ENCODE measurements around the gene KRTAP5-10.
A peak's percentile ranks its signal among the peaks of the same experiment; 100 is the strongest.

Gene KRTAP5-10

GRCh38 chr11:71542879-71543777 lies 22.2 kb upstream of the KRTAP5-10 start:
- DNase-seq (ENCODE audit: low read depth): peak; percentile 73
- H3K4me3 ChIP-seq (ENCODE audit: low read depth, low read length): no peak overlapping the region
- no peak for TF ChIP-seq MYC (IDR thresholded peaks at IDR 0.05; ENCODE audit: low read depth, low read length)
- TF ChIP-seq CTCF (IDR thresholded peaks at IDR 0.05; ENCODE audit: low read depth, low read length): no peak
- TF ChIP-seq POLR2A (IDR thresholded peaks at IDR 0.05; ENCODE audit: extremely low read depth, insufficient read length): no peak
- no peak for TF ChIP-seq MAX (IDR thresholded peaks at IDR 0.05; ENCODE audit: low read depth, low read length)

GRCh38 chr11:71543866-71544265 lies 21.5 kb upstream of the KRTAP5-10 start:
- TF ChIP-seq MAX (IDR thresholded peaks at IDR 0.05; ENCODE audit: low read depth, low read length) (peak; percentile 81), POLR2A (IDR thresholded peaks at IDR 0.05; ENCODE audit: extremely low read depth, insufficient read length) (no peak), CTCF (IDR thresholded peaks at IDR 0.05; ENCODE audit: low read depth, low read length) (no peak), MYC (IDR thresholded peaks at IDR 0.05; ENCODE audit: low read depth, low read length) (0 out of 2 replicates have a peak, but pooled peaks have one; percentile 42)
- DNase-seq (ENCODE audit: low read depth): peak; percentile 84
- no peak overlapping the region for H3K4me3 ChIP-seq (ENCODE audit: low read depth, low read length)

GRCh38 chr11:71544525-71545214 lies 20.7 kb upstream of the KRTAP5-10 start:
- H3K4me3 ChIP-seq (ENCODE audit: low read depth, low read length): no peak overlapping the region
- no peak for DNase-seq (ENCODE audit: low read depth)
- no peak for TF ChIP-seq POLR2A (IDR thresholded peaks at IDR 0.05; ENCODE audit: extremely low read depth, insufficient read length)
- no peak for TF ChIP-seq MYC (IDR thresholded peaks at IDR 0.05; ENCODE audit: low read depth, low read length)
- TF ChIP-seq CTCF (IDR thresholded peaks at IDR 0.05; ENCODE audit: low read depth, low read length): no peak

GRCh38 chr11:71545405-71545966 lies 19.9 kb upstream of the KRTAP5-10 start:
- DNase-seq (ENCODE audit: low read depth): no peak
- TF ChIP-seq CTCF (IDR thresholded peaks at IDR 0.05; ENCODE audit: low read depth, low read length) (no peak), MYC (IDR thresholded peaks at IDR 0.05; ENCODE audit: low read depth, low read length) (no peak), MAX (IDR thresholded peaks at IDR 0.05; ENCODE audit: low read depth, low read length) (no peak), POLR2A (IDR thresholded peaks at IDR 0.05; ENCODE audit: extremely low read depth, insufficient read length) (no peak)
- H3K4me3 ChIP-seq (ENCODE audit: low read depth, low read length): no peak overlapping the region

- no peak for TF ChIP-seq MYC (IDR thresholded peaks at IDR 0.05; ENCODE audit: low read depth, low read length)
- no peak for TF ChIP-seq CTCF (IDR thresholded peaks at IDR 0.05; ENCODE audit: low read depth, low read length)
- no peak for TF ChIP-seq MAX (IDR thresholded peaks at IDR 0.05; ENCODE audit: low read depth, low read length)
- no peak for TF ChIP-seq POLR2A (IDR thresholded peaks at IDR 0.05; ENCODE audit: extremely low read depth, insufficient read length)
- no peak within 1 kb of the TSS for H3K4me3 ChIP-seq (ENCODE audit: low read depth, low read length)
- DNase-seq (ENCODE audit: low read depth): no peak
Observed at GRCh38 chr11:71548120-71548519, 17.2 kb upstream of the KRTAP5-10 start, which contains the start of gene KRTAP5-9. Gene KRTAP5-9 (plus strand): TSS chr11:71548420. CDS start chr11:71548658, 238 bp downstream.

All from NB4 (cell line).